Trophoblast cell (in vitro differentiated cells and primary cell): ENCODE data around the gene IPPK.
A peak's percentile ranks its signal among the peaks of the same experiment; 100 is the strongest.

ENCODE experiments used
- DNase-seq, 2 donors: peaks; one replicate each; pipeline ENCODE4 v3.0.0-alpha.2; 2016
- H2AFZ ChIP-seq: 2 replicates; pipeline ENCODE4 v1.6.1; 2013; ENCODE audit warnings: low read length, moderate library complexity, mild to moderate bottlenecking; ENCODE audit not compliant: insufficient read depth, poor library complexity
- H2AK5ac ChIP-seq: 2 replicates; pipeline ENCODE4 v1.6.1; 2013; ENCODE audit warnings: mild to moderate bottlenecking, low read length
- H2BK120ac ChIP-seq: 2 replicates; pipeline ENCODE4 v1.6.1; 2013; ENCODE audit warnings: low read length, mild to moderate bottlenecking, moderate library complexity; ENCODE audit not compliant: insufficient read depth, poor library complexity
- H2BK12ac ChIP-seq: 2 replicates; pipeline ENCODE4 v1.6.1; 2013; ENCODE audit warnings: mild to moderate bottlenecking, low read length, moderate library complexity
- H2BK5ac ChIP-seq: 2 replicates; pipeline ENCODE4 v1.6.1; 2013; ENCODE audit warnings: low read length, low read depth, moderate library complexity, mild to moderate bottlenecking; ENCODE audit not compliant: poor library complexity
- H3K14ac ChIP-seq: 2 replicates; pipeline ENCODE4 v1.6.1; 2013; ENCODE audit warnings: mild to moderate bottlenecking, low read length
- H3K18ac ChIP-seq: 2 replicates; pipeline ENCODE4 v1.6.1; 2013; ENCODE audit warnings: mild to moderate bottlenecking, low read length
- H3K23ac ChIP-seq: 2 replicates; pipeline ENCODE4 v1.6.1; 2013; ENCODE audit warnings: low read length
- H3K27ac ChIP-seq: 2 replicates; pipeline ENCODE4 v1.5.1; 2013; ENCODE audit warnings: low read depth, mild to moderate bottlenecking, inconsistent platforms, low read length, moderate library complexity
- H3K27me3 ChIP-seq: 2 replicates; pipeline ENCODE4 v1.6.1; 2013; ENCODE audit warnings: inconsistent platforms, mild to moderate bottlenecking, low read length, moderate library complexity; ENCODE audit not compliant: insufficient read depth
- H3K36me3 ChIP-seq, 2 experiments: 1 replicate in 1 of 2; 2 replicates in 1 of 2; pipeline ENCODE4 v1.6.1; 2013; ENCODE audit warnings: low read length in 2 of 2, mild to moderate bottlenecking in 2 of 2, moderate library complexity in 1 of 2; ENCODE audit not compliant: insufficient read depth in 2 of 2, control insufficient read depth in 1 of 2
- H3K4ac ChIP-seq: 2 replicates; pipeline ENCODE4 v1.6.1; 2013; ENCODE audit warnings: low read depth, mild to moderate bottlenecking, low read length, moderate library complexity
- H3K4me1 ChIP-seq, 2 experiments: 1 replicate in 1 of 2; 2 replicates in 1 of 2; pipeline ENCODE4 v1.6.1; 2013; ENCODE audit warnings: low read length in 2 of 2, mild to moderate bottlenecking in 2 of 2, moderate library complexity in 1 of 2; ENCODE audit not compliant: insufficient read depth in 2 of 2, control insufficient read depth in 1 of 2
- H3K4me2 ChIP-seq: 2 replicates; pipeline ENCODE4 v1.6.1; 2013; ENCODE audit warnings: inconsistent platforms, mild to moderate bottlenecking, low read length, moderate library complexity
- H3K4me3 ChIP-seq: 2 replicates; pipeline ENCODE4 v1.5.1; 2013; ENCODE audit warnings: mild to moderate bottlenecking, low read depth, low read length, inconsistent platforms
- H3K79me1 ChIP-seq: one replicate; pipeline ENCODE4 v1.6.1; 2013; ENCODE audit warnings: low read length
- H3K79me2 ChIP-seq: 2 replicates; pipeline ENCODE4 v1.6.1; 2013; ENCODE audit warnings: low read length, mild to moderate bottlenecking; ENCODE audit not compliant: control insufficient read depth, insufficient read depth, poor library complexity
- H3K9ac ChIP-seq: 2 replicates; pipeline ENCODE4 v1.6.1; 2013; ENCODE audit warnings: mild to moderate bottlenecking, low read length
- H3K9me3 ChIP-seq: 2 replicates; pipeline ENCODE4 v1.6.1; 2013; ENCODE audit warnings: low read depth, mild to moderate bottlenecking, control low read depth, inconsistent platforms, low read length; ENCODE audit not compliant: insufficient read depth
- H4K12ac ChIP-seq: 2 replicates; pipeline ENCODE4 v1.6.1; 2013; ENCODE audit warnings: low read depth, mild to moderate bottlenecking, low read length, moderate library complexity
- H4K8ac ChIP-seq: 2 replicates; pipeline ENCODE4 v1.6.1; 2013; ENCODE audit warnings: low read depth, mild to moderate bottlenecking, low read length, moderate library complexity
- H4K91ac ChIP-seq: one replicate; pipeline ENCODE4 v1.6.1; 2013; ENCODE audit warnings: low read depth, mild to moderate bottlenecking, low read length, moderate library complexity
- WGBS: extraction: QIAGEN DNeasy Blood & Tissue Kit; methylation state at CpG from one replicate; pipeline ENCODE4 v1.1.7; 2013; ENCODE audit warnings: missing lambda C conversion rate; ENCODE audit not compliant: insufficient read length, insufficient coverage; ENCODE audit errors: extremely low coverage; 5-methylcytosine and 5-hydroxymethylcytosine counted together

Gene IPPK

GRCh38 chr9:92592946-92593861 lies 76.7 kb downstream of the IPPK start:
- H4K8ac ChIP-seq = no peak overlapping the region
- no peak overlapping the region for H3K4ac ChIP-seq
- H3K27me3 ChIP-seq = no peaks in the 10 kb centered on the region
- no peaks in the 10 kb centered on the region for H3K79me2 ChIP-seq
- no peak overlapping the region for H2BK5ac ChIP-seq
- H3K79me1 ChIP-seq = no peaks in the 10 kb centered on the region
- no peak for DNase-seq
- H4K91ac ChIP-seq = no peak overlapping the region
- H2AFZ ChIP-seq = no peak overlapping the region
- no peaks in the 10 kb centered on the region for H3K4me1 ChIP-seq
- no peaks in the 10 kb centered on the region for H3K36me3 ChIP-seq
- no peak overlapping the region for H2BK12ac ChIP-seq
- H3K23ac ChIP-seq = no peak overlapping the region
- no peak overlapping the region for H2AK5ac ChIP-seq
- no peak overlapping the region for H3K4me2 ChIP-seq
- H4K12ac ChIP-seq = no peak overlapping the region
- H3K4me3 ChIP-seq = no peak overlapping the region
- H3K18ac ChIP-seq = no peak overlapping the region
- WGBS = no CpG with 5 or more reads among the region's 7 CpGs
- H3K14ac ChIP-seq = no peak overlapping the region
- no peaks in the 10 kb centered on the region for H3K9me3 ChIP-seq
- no peak overlapping the region for H3K27ac ChIP-seq
- H2BK120ac ChIP-seq = no peak overlapping the region
- H3K9ac ChIP-seq = no peak overlapping the region

- H3K4me1 ChIP-seq = no peaks in the 10 kb centered on the region
- WGBS = no CpG with 5 or more reads among the region's 1 CpG
- no peak overlapping the region for H4K8ac ChIP-seq
- no peaks in the 10 kb centered on the region for H3K9me3 ChIP-seq
- no peaks in the 10 kb centered on the region for H3K79me1 ChIP-seq
- H3K27ac ChIP-seq = no peak overlapping the region
- no peaks in the 10 kb centered on the region for H3K27me3 ChIP-seq
- no peaks in the 10 kb centered on the region for H3K36me3 ChIP-seq
- no peak for DNase-seq
- no peak overlapping the region for H2BK5ac ChIP-seq
- H4K12ac ChIP-seq = no peak overlapping the region
- H3K4me2 ChIP-seq = no peak overlapping the region
- H2BK12ac ChIP-seq = no peak overlapping the region
- H3K18ac ChIP-seq = no peak overlapping the region
- no peaks in the 10 kb centered on the region for H3K79me2 ChIP-seq
- H3K9ac ChIP-seq = no peak overlapping the region
- H3K4ac ChIP-seq = no peak overlapping the region
- no peak overlapping the region for H2BK120ac ChIP-seq
- no peak overlapping the region for H4K91ac ChIP-seq
- H2AK5ac ChIP-seq = no peak overlapping the region
- no peak overlapping the region for H3K23ac ChIP-seq
- H3K4me3 ChIP-seq = no peak overlapping the region
- H2AFZ ChIP-seq = no peak overlapping the region
- no peak overlapping the region for H3K14ac ChIP-seq
These were observed 77.4 kb downstream of the IPPK start for GRCh38 chr9:92592537-92592936.

GRCh38 chr9:92590377-92590776 lies 79.6 kb downstream of the IPPK start:
- peak; percentile 34 to 59 for DNase-seq
- Histone ChIP-seq H3K4me3 (no peak overlapping the region), H2AFZ (no peak overlapping the region), H3K9me3 (no peaks in the 10 kb centered on the region), H3K27ac (no peak overlapping the region), H4K12ac (no peak overlapping the region), H2BK12ac (no peak overlapping the region), H2BK5ac (no peak overlapping the region), H3K4ac (no peak overlapping the region), H2BK120ac (no peak overlapping the region), H3K27me3 (no peaks in the 10 kb centered on the region), H2AK5ac (no peak overlapping the region), H4K91ac (no peak overlapping the region), H3K4me2 (no peak overlapping the region), H3K9ac (no peak overlapping the region), H3K36me3 (no peaks in the 10 kb centered on the region), H3K4me1 (no peaks in the 10 kb centered on the region), H3K14ac (no peak overlapping the region), H4K8ac (no peak overlapping the region), H3K79me1 (no peaks in the 10 kb centered on the region), H3K18ac (no peak overlapping the region), H3K23ac (no peak overlapping the region), H3K79me2 (no peaks in the 10 kb centered on the region)
- no CpG with 5 or more reads among the region's 3 CpGs for WGBS

GRCh38 chr9:92589923-92590322 lies 80.0 kb downstream of the IPPK start:
- no CpG with 5 or more reads among the region's 1 CpG for WGBS
- Histone ChIP-seq H3K4me3 (no peak overlapping the region), H3K4me1 (no peaks in the 10 kb centered on the region), H4K8ac (no peak overlapping the region), H3K27me3 (no peaks in the 10 kb centered on the region), H3K14ac (no peak overlapping the region), H2AFZ (no peak overlapping the region), H3K9ac (no peak overlapping the region), H3K4ac (no peak overlapping the region), H4K91ac (no peak overlapping the region), H2BK120ac (no peak overlapping the region), H3K4me2 (no peak overlapping the region), H3K27ac (no peak overlapping the region), H3K18ac (no peak overlapping the region), H3K36me3 (no peaks in the 10 kb centered on the region), H2BK12ac (no peak overlapping the region), H3K9me3 (no peaks in the 10 kb centered on the region), H2BK5ac (no peak overlapping the region), H4K12ac (no peak overlapping the region), H3K23ac (no peak overlapping the region), H3K79me1 (no peaks in the 10 kb centered on the region), H2AK5ac (no peak overlapping the region), H3K79me2 (no peaks in the 10 kb centered on the region)
- peak in 1 of 2 donors; percentile 17 for DNase-seq
